NCI-H2081 (cell line): ENCODE measurements around the gene SLCO4A1.

Source experiments
- DNase-seq, 2 experiments: peaks; one replicate each; lab custom pipeline; 2025; lab: John Stamatoyannopoulos, UW

Gene SLCO4A1

GRCh38 chr20:62716198-62716940 is 74.1 kb downstream of the SLCO4A1 start:
- DNase-seq: no peak

GRCh38 chr20:62716941-62717310 is 74.6 kb downstream of the SLCO4A1 start:
- DNase-seq: no peak

- no peak for DNase-seq
Observed at GRCh38 chr20:62717933-62718332, 75.6 kb downstream of the SLCO4A1 start.

GRCh38 chr20:62718546-62718945 is 76.2 kb downstream of the SLCO4A1 start:
- no peak for DNase-seq

GRCh38 chr20:62719250-62719935 is 77.1 kb downstream of the SLCO4A1 start:
- DNase-seq: no peak
